T-helper 1 cell treated with Interleukin-12 subunit alpha and Interleukin-12 subunit beta and Interleukin-4 antibody, amounts not matched to agents 30 ng/mL and 1 ng/mL, for 36 hours (primary cell): ENCODE measurements around the gene RGL1. TPM values are rescaled to one million over a fixed set of nuclear protein-coding genes. Genes with fewer than 3 reads are reported as not detected.
"Not testable (repeated sequence)": the region's sequence is repeated elsewhere in the genome, so short reads cannot be mapped to it uniquely, and the experiment has no call there.

Experiments
- intact Hi-C: fragments of 100-400 bp; cut with micrococcal nuclease; formaldehyde crosslinking; loops from one replicate; pipeline ENCODE4 v1.15.1; 2024
- total RNA-seq: library from RNA; stranded (reverse); gene quantifications from 2 replicates; pipeline ENCODE4 v1.2.3, GENCODE V29; 2022

The RGL1 gene
- 5.4 and 5.7 TPM in 2 replicates for total RNA-seq

DNA sequence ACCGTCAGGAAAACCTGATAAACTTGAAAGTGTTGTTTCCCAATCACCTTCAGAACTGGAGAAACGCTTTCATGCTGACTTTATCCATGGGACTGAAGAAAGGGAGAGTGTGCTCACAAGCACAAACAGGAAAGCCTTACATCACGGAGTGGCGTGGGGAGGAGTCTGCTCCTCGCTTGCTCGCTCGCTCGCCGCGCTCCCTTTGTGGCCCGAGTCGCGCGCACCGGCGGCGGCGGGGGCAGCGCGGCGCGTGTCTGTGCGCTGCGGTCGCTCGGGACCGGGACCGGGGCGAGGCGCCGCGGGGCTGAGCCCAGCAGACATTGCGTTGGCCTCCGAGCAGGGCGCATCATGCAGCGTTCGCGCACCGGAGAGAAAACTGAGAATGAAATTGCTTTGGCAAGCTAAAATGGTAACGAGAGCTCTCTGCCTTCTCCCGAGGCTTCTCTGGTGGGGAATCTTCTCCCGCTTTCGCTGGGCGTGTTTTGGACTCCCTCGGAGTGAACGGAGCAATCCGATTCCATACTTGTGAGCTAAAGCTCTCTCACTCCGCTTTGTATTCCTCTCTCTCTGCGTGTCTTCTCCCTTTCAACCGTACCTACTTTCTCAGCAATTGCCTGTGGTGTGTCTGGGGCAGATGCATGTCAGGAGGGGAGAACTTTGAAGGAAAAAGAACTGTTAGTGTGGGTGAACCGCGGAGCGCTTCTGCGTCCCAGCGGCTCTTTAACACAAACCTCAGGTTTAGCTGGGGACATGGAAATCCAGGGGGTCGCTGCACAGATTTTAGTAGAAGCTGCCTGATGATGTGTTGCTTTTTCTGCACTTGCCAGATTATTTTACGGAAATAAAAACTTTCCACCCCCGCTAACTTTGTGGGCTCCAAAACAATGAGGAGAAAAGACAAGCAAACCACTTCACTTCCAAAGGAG, at the start of gene RGL1:
TSS of gene RGL1 (plus strand) at position 205 of the 926 bp plus-strand sequence. CDS start at position 383, 178 bp downstream.
- intact Hi-C loops: loop anchor here (1.0 to 5.0 kb wide), 3 partner anchors 37 to 153 kb away; partner anchors contain the start of gene APOBEC4

GRCh38 chr1:183756326-183756725, 48.6 kb upstream of the RGL1 start:
- intact Hi-C loops: no loop called here

- intact Hi-C loops: no loop called here
These were observed 47.9 kb upstream of the RGL1 start for GRCh38 chr1:183757061-183757460.

GRCh38 chr1:183758913-183759312, 46.0 kb upstream of the RGL1 start:
- intact Hi-C loops: no loop called here

DNA sequence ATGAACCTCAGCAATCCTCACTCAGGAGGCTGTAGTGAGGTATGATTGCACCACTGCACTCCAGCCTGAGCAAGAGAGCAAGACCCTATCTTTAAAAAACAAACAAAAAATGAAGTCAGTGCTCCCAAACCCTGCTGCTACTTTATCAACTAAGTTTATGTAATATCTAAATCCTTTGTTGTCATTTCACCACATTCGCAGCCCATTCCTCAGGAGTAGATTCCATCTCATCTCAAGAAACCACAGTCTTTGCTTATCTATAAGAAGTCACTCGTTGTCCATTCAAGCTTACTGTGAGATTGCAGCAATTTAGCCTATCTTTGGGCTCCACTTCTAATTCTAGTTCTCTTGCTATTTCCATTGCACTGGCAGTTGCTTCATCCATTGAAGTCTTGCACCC, 44.3 kb upstream of the RGL1 start:
- intact Hi-C loops: no loop called here

DNA sequence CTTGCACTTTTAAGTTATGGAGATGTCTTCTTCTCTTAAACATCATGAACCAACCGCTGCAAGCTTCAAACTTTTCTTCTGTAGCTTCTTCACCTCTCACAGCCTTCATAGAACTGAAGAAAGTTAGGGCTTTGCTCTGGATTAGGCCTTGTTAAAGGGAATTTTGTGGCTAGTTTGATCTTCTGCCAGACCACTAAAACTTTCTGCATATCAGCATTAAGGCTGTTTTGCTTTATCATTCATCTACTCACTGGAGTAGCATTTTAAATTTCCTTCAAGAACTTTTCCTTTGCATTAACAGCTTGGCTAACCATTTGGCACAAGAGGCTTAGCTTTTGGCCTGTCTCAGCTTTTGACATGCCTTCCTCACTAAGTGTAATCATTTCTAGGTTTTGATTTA, 43.0 kb upstream of the RGL1 start:
- intact Hi-C loops: no loop called here

- intact Hi-C loops: not testable (repeated sequence)
These were observed 42.1 kb upstream of the RGL1 start for GRCh38 chr1:183762856-183763255.

DNA sequence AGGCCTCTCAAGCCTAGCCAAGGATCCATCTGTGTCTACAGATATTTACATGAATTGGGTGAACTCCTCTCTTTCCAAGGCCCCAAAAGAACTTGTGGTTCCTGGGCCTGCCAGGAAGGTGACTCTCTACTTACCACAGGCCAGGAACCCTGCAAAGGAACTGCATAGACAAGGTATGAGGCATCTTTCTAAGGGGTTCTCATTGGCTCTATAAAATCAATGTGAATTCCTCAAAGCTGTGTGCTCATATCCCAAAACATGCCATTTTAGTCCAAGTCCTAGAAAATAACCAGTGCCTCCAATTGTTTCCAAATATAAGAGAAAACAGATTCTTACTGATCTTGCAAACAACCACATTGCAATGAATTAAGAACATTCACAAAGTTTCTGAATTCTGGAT, 39.9 kb upstream of the RGL1 start:
- intact Hi-C loops: no loop called here

DNA sequence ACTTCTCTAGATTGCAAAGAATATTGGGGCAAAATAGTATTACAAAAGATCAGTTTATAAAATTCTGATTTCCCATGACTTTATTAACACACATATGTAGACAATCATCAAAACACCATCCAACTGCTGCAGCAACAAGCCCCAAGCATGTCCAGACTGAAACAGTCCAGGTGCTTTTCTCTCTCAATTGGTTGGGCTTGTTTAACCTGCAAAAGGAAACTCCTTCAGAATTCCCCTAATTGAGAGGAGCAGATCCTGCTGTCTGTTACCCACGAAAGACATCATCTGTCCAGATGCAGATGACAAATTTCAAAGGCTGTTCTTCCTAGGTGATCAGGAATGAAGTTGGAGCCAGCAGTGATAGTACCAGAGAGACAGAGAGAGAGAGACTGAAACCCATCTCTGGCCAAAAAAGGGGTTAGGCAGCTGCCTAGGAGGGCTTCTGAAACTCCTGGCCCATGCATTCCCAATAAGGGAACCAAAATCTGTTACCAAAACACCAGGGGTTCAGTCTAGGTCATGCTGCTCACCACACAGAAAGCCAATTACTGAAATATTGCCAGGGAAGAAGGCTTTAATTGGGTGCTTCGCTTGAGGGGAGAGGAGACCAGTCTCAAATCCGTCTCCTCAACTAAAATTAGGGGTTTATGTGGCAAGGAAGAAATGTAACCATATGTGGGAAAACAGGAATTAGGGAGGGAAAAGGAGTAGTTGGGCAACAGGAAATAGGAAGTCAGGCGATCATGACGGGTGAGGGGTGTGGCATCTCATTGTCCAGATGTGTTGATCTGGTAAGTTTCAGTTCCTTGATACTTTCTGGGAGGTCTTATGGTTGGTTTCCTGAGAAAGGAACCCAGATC, 34.7 kb upstream of the RGL1 start:
- intact Hi-C loops: no loop called here

DNA sequence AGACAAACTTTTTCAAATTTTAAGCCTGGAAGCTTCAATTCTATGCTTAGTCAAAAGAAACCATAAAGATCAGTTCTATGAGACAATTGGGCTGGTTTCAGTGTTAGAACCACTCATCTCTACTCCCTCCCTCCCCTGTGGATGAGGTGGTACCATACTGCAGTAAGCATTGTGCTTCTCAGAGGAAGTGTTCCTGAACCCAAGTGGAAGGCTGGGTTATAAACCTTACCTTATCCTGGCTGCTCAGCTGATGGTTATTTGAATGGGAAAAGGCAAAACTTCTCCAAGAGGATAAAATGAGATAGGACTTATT, 34.1 kb upstream of the RGL1 start:
- intact Hi-C loops: no loop called here

GRCh38 chr1:183773482-183774274, 31.2 kb upstream of the RGL1 start:
- intact Hi-C loops: no loop called here

- intact Hi-C loops: no loop called here
These were observed 30.0 kb upstream of the RGL1 start for GRCh38 chr1:183774938-183775337.

- intact Hi-C loops: no loop called here
These were observed 28.2 kb upstream of the RGL1 start for GRCh38 chr1:183776731-183777130.

- intact Hi-C loops: no loop called here
These were observed 27.6 kb upstream of the RGL1 start for GRCh38 chr1:183777328-183777727.

DNA sequence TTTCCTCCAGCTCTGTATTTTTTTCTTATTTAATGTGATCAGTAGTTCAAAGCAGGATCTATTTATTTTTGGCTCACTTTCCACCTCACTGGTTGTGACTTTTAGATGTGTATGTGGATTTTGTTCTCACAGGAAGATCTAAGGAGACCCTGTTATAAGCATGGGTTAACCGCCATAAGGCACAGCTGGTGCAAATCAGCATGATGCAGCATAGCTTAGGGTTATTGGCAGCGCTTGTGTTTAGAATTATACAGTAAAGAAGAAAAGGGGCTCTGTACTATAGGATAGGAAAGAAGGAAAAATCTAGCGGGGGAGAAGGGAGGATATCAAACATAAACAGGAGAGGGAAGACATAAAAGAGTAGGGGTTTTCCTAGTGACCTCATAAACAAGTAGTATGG, 26.9 kb upstream of the RGL1 start:
- intact Hi-C loops: no loop called here

GRCh38 chr1:183778568-183779433, 26.1 kb upstream of the RGL1 start:
- intact Hi-C loops: no loop called here

DNA sequence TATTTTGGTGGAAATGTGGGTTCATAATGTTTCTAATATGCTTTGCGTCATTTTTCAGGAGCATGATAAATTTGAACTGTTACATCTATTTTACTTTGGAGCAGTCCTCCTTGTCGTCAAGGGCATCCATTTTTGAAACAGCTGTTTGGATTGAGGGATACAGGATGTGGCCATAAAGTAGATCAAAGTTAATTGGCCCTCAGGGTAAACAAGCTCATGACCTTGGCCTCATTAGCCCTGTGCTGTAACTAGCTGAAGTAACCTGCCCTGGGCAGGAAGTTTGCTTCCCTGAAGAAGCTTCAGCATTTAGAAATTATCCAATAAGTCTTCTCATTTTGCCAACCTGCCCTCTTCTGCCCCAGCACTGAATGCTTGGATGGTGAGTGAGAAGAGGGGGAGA, 24.8 kb upstream of the RGL1 start:
- intact Hi-C loops: no loop called here

GRCh38 chr1:183780757-183781156, 24.2 kb upstream of the RGL1 start:
- intact Hi-C loops: no loop called here

DNA sequence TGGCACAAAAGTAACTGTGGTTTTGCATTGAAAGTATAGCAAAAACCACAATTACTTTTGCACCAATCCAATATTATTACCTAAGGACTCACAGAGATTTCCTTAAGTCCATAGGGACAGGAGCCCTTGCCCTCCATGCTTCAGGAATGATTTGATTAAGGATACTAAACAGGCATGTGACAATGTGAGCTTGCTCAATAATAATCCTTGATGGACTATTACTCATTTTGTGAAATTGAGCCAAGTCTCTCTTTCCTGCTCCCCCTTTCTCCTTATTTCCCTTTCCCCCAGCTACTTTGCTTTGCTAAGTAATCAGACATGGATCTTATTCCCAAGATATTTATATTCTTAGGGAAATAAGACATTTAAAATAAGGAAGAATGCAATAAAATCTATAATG, 21.6 kb upstream of the RGL1 start:
- intact Hi-C loops: no loop called here

GRCh38 chr1:183783767-183784637, 20.9 kb upstream of the RGL1 start:
- intact Hi-C loops: no loop called here
